Osteoblast (primary cell): ENCODE results near the gene UST. TPM values are rescaled to one million over a fixed set of nuclear protein-coding genes. Genes with fewer than 3 reads are reported as not detected.

Source experiments
- DNase-seq: peaks from one replicate; pipeline ENCODE4 v3.0.0; 2011; ENCODE audit warnings: low spot score, mixed read lengths; ENCODE audit not compliant: insufficient read length; ENCODE audit errors: missing footprints
- H2AFZ ChIP-seq: 2 replicates; pipeline ENCODE4 v1.6.0; 2011; ENCODE audit warnings: mild to moderate bottlenecking, low read length
- H3K27ac ChIP-seq: 2 replicates; pipeline ENCODE4 v1.5.1; 2011; ENCODE audit warnings: mild to moderate bottlenecking, low read depth, low read length, moderate library complexity
- H3K27me3 ChIP-seq: 2 replicates; pipeline ENCODE4 v1.6.0; 2012; ENCODE audit warnings: mild to moderate bottlenecking, control low read depth, inconsistent platforms, low read length, moderate library complexity; ENCODE audit not compliant: insufficient read depth
- H3K36me3 ChIP-seq: 2 replicates; pipeline ENCODE4 v1.5.1; 2011; ENCODE audit warnings: mild to moderate bottlenecking, low read length, control low read depth, moderate library complexity; ENCODE audit not compliant: insufficient read depth
- H3K4me1 ChIP-seq: 2 replicates; pipeline ENCODE4 v1.5.1; 2011; ENCODE audit warnings: mild to moderate bottlenecking, low read length, control low read depth, moderate library complexity; ENCODE audit not compliant: insufficient read depth
- H3K4me2 ChIP-seq: 2 replicates; pipeline ENCODE4 v1.6.0; 2011; ENCODE audit warnings: mild to moderate bottlenecking, low read length; ENCODE audit not compliant: insufficient read depth
- H3K4me3 ChIP-seq: fragments of 200-600 bp; sonication (generic); 3 replicates; pipeline ENCODE4 v1.5.1; 2012; ENCODE audit warnings: mild to moderate bottlenecking, low read length, inconsistent platforms; ENCODE audit not compliant: insufficient read depth
- H3K79me2 ChIP-seq: 2 replicates; pipeline ENCODE4 v1.6.0; 2012; ENCODE audit warnings: mild to moderate bottlenecking, low read length, control low read depth, inconsistent platforms; ENCODE audit not compliant: insufficient read depth
- H3K9me3 ChIP-seq: 2 replicates; pipeline ENCODE4 v1.5.1; 2011; ENCODE audit warnings: low read depth, low read length, control low read depth
- H4K20me1 ChIP-seq: 2 replicates; pipeline ENCODE4 v1.6.0; 2012; ENCODE audit warnings: mild to moderate bottlenecking, low read length, control low read depth; ENCODE audit not compliant: insufficient read depth
- total RNA-seq: library from RNA; depleted of rRNA; stranded (reverse); fragments of >200 nt; gene quantifications from 2 replicates; pipeline ENCODE4 v1.2.3, GENCODE V29; 2012
- TF ChIP-seq, protein P1 (sequence below): IDR thresholded peaks from 2 replicates; pipeline ENCODE4 v1.5.1; 2011; ENCODE audit warnings: mild to moderate bottlenecking, low read depth, low read length, moderate library complexity; ENCODE audit errors: extremely low read depth

The UST gene
- total RNA-seq, 1 donor = 18.1 TPM

DNA sequence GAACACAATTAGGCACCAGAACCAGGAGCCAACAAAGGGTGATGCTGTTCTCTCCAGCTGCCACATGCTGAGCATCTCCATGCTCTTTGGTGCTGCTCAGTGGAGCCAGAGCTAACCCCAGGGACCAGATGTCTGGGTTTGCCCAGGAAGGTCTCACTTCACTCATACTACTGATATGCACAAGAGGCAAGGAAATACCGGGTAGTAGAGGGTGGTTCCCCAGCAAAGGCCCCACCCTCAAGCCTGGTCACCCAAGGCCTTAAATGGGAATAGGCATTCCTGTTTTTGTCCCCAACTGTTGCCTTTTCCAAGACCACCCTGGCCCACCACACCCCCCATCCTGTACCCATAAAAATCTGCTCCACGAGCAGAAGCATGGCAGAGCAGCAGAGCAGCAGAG lies 366.1 kb downstream of the UST start:
- no peak overlapping the region for H3K4me3 ChIP-seq
- H3K36me3 ChIP-seq = no peaks in the 10 kb centered on the region
- H3K79me2 ChIP-seq = no peaks in the 10 kb centered on the region
- no peak overlapping the region for H3K4me2 ChIP-seq
- no peaks in the 10 kb centered on the region for H3K9me3 ChIP-seq
- no peak overlapping the region for H2AFZ ChIP-seq
- DNase-seq = no peak
- TF ChIP-seq, protein P1, sequence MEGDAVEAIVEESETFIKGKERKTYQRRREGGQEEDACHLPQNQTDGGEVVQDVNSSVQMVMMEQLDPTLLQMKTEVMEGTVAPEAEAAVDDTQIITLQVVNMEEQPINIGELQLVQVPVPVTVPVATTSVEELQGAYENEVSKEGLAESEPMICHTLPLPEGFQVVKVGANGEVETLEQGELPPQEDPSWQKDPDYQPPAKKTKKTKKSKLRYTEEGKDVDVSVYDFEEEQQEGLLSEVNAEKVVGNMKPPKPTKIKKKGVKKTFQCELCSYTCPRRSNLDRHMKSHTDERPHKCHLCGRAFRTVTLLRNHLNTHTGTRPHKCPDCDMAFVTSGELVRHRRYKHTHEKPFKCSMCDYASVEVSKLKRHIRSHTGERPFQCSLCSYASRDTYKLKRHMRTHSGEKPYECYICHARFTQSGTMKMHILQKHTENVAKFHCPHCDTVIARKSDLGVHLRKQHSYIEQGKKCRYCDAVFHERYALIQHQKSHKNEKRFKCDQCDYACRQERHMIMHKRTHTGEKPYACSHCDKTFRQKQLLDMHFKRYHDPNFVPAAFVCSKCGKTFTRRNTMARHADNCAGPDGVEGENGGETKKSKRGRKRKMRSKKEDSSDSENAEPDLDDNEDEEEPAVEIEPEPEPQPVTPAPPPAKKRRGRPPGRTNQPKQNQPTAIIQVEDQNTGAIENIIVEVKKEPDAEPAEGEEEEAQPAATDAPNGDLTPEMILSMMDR = no peak
- no peak overlapping the region for H3K27ac ChIP-seq
- no peaks in the 10 kb centered on the region for H4K20me1 ChIP-seq
- H3K27me3 ChIP-seq = peaks cover 37% of the 10 kb centered on the region
- H3K4me1 ChIP-seq = no peaks in the 10 kb centered on the region

DNA sequence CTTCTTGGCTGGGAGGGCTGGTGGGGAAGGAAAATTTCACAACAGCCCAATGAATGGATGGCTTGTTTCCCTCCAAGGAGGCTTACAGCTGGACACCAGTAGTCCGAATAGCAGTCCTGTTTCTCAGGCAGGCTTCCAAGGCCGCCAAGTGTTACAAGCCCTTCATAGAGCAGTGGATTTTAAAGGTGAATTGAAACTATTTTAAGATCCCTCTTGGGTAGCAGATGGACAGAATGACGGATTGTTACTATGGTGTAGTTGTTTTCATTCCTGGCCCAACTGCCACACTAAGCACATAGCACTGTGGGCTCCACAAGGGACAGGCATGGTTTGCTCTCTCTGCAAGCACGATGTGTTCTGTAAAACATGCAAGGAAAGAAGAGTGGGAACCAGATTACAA lies 367.3 kb downstream of the UST start:
- no peak overlapping the region for H3K4me2 ChIP-seq
- no peaks in the 10 kb centered on the region for H3K9me3 ChIP-seq
- no peaks in the 10 kb centered on the region for H3K4me1 ChIP-seq
- H3K36me3 ChIP-seq = no peaks in the 10 kb centered on the region
- peaks cover 33% of the 10 kb centered on the region for H3K27me3 ChIP-seq
- no peak overlapping the region for H3K27ac ChIP-seq
- no peak for DNase-seq
- no peak overlapping the region for H2AFZ ChIP-seq
- no peak overlapping the region for H3K4me3 ChIP-seq
- no peaks in the 10 kb centered on the region for H3K79me2 ChIP-seq
- H4K20me1 ChIP-seq = no peaks in the 10 kb centered on the region
- TF ChIP-seq, protein P1 = no peak

DNA sequence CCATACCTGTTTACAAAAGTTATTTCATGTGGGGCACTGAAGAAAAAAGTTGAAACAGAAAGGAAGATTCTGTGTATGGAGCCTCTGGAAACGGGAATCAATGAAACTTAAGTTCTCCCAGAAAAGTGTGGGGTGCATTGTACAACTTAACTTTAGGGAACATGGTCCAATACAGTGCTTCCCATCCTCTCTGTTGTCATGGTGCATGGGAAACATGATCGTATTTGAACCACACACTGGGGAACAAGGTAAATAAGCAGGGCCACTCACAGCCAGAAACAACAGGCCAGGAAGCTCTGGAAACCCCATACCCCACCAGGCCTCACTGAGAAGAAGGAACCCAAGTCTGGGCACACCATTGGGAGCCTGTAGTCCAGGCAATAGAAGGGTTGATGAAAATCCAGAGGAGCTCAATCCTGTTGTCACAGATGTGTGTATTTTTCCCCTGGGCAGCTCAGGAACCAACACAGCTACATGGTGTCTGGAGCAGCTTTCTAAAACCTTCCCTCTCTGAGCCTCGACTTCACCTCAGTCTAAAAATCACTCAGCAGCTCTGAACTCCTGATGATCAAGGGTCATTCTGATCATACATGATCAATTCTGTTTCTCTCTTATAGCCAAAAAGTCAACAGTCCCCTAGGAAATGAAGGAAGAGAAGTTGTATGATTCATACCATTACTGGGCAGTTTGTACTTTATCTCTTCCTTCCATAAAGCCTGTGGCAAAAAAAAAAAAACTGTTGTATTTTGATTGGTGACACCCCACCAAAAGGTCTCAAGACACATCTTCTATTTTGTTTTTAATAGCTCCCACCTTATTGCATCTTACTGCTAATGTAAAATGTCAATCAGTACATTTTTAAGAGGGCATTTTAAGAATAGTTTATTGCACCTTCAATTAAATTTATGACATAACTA lies 372.2 kb downstream of the UST start:
- Histone ChIP-seq H3K4me1 (no peaks in the 10 kb centered on the region), H3K36me3 (no peaks in the 10 kb centered on the region), H3K27me3 (peaks cover 19% of the 10 kb centered on the region), H4K20me1 (no peaks in the 10 kb centered on the region), H3K27ac (no peak overlapping the region), H3K9me3 (no peaks in the 10 kb centered on the region), H3K4me2 (no peak overlapping the region), H3K4me3 (no peak overlapping the region), H3K79me2 (no peaks in the 10 kb centered on the region), H2AFZ (no peak overlapping the region)
- TF ChIP-seq, protein P1 = no peak
- peak; percentile 69 for DNase-seq
